Neural progenitor cell (in vitro differentiated cells): ENCODE results near the gene WSCD1. TPM values are rescaled to one million over a fixed set of nuclear protein-coding genes. Genes with fewer than 3 reads are reported as not detected.

ENCODE experiments used
- DNase-seq: peaks from one replicate; pipeline ENCODE4 v3.0.0-alpha.2; 2016; ENCODE audit warnings: low spot score
- H2AFZ ChIP-seq: fragments of 200-600 bp; sonication (generic); replicated peaks from 2 replicates; pipeline ENCODE4 v1.6.1; 2016; ENCODE audit warnings: antibody characterized with exemption
- H3F3A ChIP-seq: fragments of 200-600 bp; sonication (generic); 2 replicates; pipeline ENCODE4 v1.6.1; 2016; ENCODE audit warnings: antibody characterized with exemption, low read depth
- H3K27ac ChIP-seq: fragments of 200-600 bp; sonication (generic); 2 replicates; pipeline ENCODE4 v1.5.1; 2016; ENCODE audit warnings: mild to moderate bottlenecking
- H3K27me3 ChIP-seq: fragments of 200-600 bp; sonication (generic); 2 replicates; pipeline ENCODE4 v1.6.1; 2016; ENCODE audit warnings: mild to moderate bottlenecking, moderate library complexity
- H3K36me3 ChIP-seq: fragments of 200-600 bp; sonication (generic); 2 replicates; pipeline ENCODE4 v1.5.1; 2016
- H3K4me1 ChIP-seq: fragments of 200-600 bp; sonication (generic); 2 replicates; pipeline ENCODE4 v1.6.1; 2016; ENCODE audit warnings: mixed run types
- H3K4me2 ChIP-seq: fragments of 200-600 bp; sonication (generic); 2 replicates; pipeline ENCODE4 v1.6.1; 2016
- H3K4me3 ChIP-seq: fragments of 200-600 bp; sonication (generic); 2 replicates; pipeline ENCODE4 v1.5.1; 2016
- H3K79me2 ChIP-seq: fragments of 200-600 bp; sonication (generic); 2 replicates; pipeline ENCODE4 v1.6.1; 2016; ENCODE audit warnings: low read depth
- H3K9ac ChIP-seq: fragments of 200-600 bp; sonication (generic); 2 replicates; pipeline ENCODE4 v1.6.1; 2016
- H3K9me3 ChIP-seq: fragments of 200-600 bp; sonication (generic); 2 replicates; pipeline ENCODE4 v1.5.1; 2016; ENCODE audit warnings: low read depth
- H4K20me1 ChIP-seq: fragments of 200-600 bp; sonication (generic); 2 replicates; pipeline ENCODE4 v1.6.1; 2016; ENCODE audit warnings: low read depth
- H3K27ac Mint-ChIP-seq: 3 replicates; pipeline ENCODE4 v1.8.0; 2021; ENCODE audit warnings: mixed read lengths
- H3K27me3 Mint-ChIP-seq: 2 replicates; pipeline ENCODE4 v1.8.0; 2022; ENCODE audit warnings: low read depth, mild to moderate bottlenecking, inconsistent platforms, moderate library complexity, mixed read lengths; ENCODE audit not compliant: insufficient read depth
- H3K36me3 Mint-ChIP-seq: 3 replicates; pipeline ENCODE4 v1.8.0; 2021; ENCODE audit warnings: mixed read lengths
- H3K4me1 Mint-ChIP-seq: 3 replicates; pipeline ENCODE4 v1.8.0; 2021; ENCODE audit warnings: mixed read lengths
- H3K4me3 Mint-ChIP-seq: 3 replicates; pipeline ENCODE4 v1.8.0; 2021; ENCODE audit warnings: mild to moderate bottlenecking, moderate library complexity, mixed read lengths
- H3K9me3 Mint-ChIP-seq: 3 replicates; pipeline ENCODE4 v1.8.0; 2020; ENCODE audit warnings: mixed read lengths
- CTCF ChIP-seq: fragments of 200-600 bp; sonication (generic); IDR thresholded peaks from 2 replicates; pipeline ENCODE4 v1.5.1; 2017; ENCODE audit warnings: antibody characterized with exemption, mild to moderate bottlenecking
- EZH2 ChIP-seq: fragments of 200-600 bp; sonication (generic); IDR thresholded peaks from 2 replicates; pipeline ENCODE4 v1.6.1; 2017; ENCODE audit warnings: antibody characterized with exemption, mild to moderate bottlenecking, moderate library complexity
- EZH2phosphoT487 ChIP-seq: fragments of 200-600 bp; sonication (generic); IDR thresholded peaks from 2 replicates; pipeline ENCODE4 v1.6.1; 2017; ENCODE audit warnings: antibody characterized with exemption
- total RNA-seq: library from RNA; depleted of rRNA; stranded (reverse); fragments of >200 nt; gene quantifications from 2 replicates; pipeline ENCODE4 v1.2.3, GENCODE V29; 2015; ENCODE audit warnings: low replicate concordance

Gene WSCD1
- total RNA-seq, 1 donor from 2014 or later: 20.2 TPM

DNA sequence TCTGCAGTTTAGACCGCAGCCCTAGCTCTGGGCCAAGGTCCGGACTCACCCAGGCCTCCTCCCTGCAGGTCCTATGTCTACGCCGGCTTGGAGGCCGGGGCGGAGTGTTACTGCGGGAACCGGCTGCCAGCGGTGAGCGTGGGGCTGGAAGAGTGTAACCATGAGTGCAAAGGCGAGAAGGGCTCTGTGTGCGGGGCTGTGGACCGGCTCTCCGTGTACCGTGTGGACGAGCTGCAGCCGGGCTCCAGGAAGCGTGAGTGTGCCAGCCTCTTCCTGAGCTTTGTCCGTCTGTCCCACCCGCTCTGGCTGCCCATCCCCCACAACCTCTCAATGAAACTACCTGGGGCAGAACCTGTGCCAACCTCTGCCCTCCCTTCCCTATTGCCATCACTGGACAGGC lies 20.1 kb downstream of the WSCD1 start:
- no peak overlapping the region for H3K27ac Mint-ChIP-seq
- TF ChIP-seq EZH2phosphoT487 (no peak), CTCF (no peak), EZH2 (no peak)

GRCh38 chr17:6092182-6092902 lies 22.2 kb downstream of the WSCD1 start:
- H3K36me3 ChIP-seq: no peaks in the 10 kb centered on the region

More for the DNA sequence above, 20.1 kb downstream of the WSCD1 start:
- peaks cover 40% of the 10 kb centered on the region for H3K36me3 Mint-ChIP-seq
- Histone ChIP-seq H3K27me3 (no peaks in the 10 kb centered on the region), H3K9me3 (no peaks in the 10 kb centered on the region), H3F3A (peaks cover 2% of the 10 kb centered on the region), H3K36me3 (no peaks in the 10 kb centered on the region), H3K4me3 (no peak overlapping the region), H3K4me2 (no peak overlapping the region), H3K9ac (no peak overlapping the region), H3K4me1 (peaks cover 4% of the 10 kb centered on the region), H4K20me1 (no peaks in the 10 kb centered on the region), H3K27ac (no peak overlapping the region), H3K79me2 (no peaks in the 10 kb centered on the region), H2AFZ (no peak overlapping the region)
- H3K27me3 Mint-ChIP-seq: peaks cover 2% of the 10 kb centered on the region
- H3K4me3 Mint-ChIP-seq: no peak overlapping the region
- no peak for DNase-seq
- H3K4me1 Mint-ChIP-seq: peaks cover 14% of the 10 kb centered on the region
- no peaks in the 10 kb centered on the region for H3K9me3 Mint-ChIP-seq

GRCh38 chr17:6092903-6093468 lies 22.8 kb downstream of the WSCD1 start:
- no peaks in the 10 kb centered on the region for H3K79me2 ChIP-seq
- Mint-ChIP-seq H3K4me1 (peaks cover 14% of the 10 kb centered on the region), H3K4me3 (no peak overlapping the region), H3K27ac (no peak overlapping the region), H3K9me3 (no peaks in the 10 kb centered on the region), H3K36me3 (peaks cover 52% of the 10 kb centered on the region), H3K27me3 (peaks cover 5% of the 10 kb centered on the region)
- H4K20me1 ChIP-seq: no peaks in the 10 kb centered on the region
- no peak overlapping the region for H3K4me2 ChIP-seq
- H3K4me3 ChIP-seq: no peak overlapping the region
- H3K36me3 ChIP-seq: no peaks in the 10 kb centered on the region
- no peaks in the 10 kb centered on the region for H3K27me3 ChIP-seq
- no peak overlapping the region for H2AFZ ChIP-seq
- no peaks in the 10 kb centered on the region for H3F3A ChIP-seq
- no peak overlapping the region for H3K9ac ChIP-seq
- DNase-seq: no peak
- TF ChIP-seq EZH2phosphoT487: no peak
- TF ChIP-seq CTCF: no peak
- TF ChIP-seq EZH2: no peak
- no peak overlapping the region for H3K27ac ChIP-seq
- peaks cover under 1% of the 10 kb centered on the region for H3K4me1 ChIP-seq
- H3K9me3 ChIP-seq: no peaks in the 10 kb centered on the region

More at GRCh38 chr17:6092182-6092902, 22.2 kb downstream of the WSCD1 start:
- Histone ChIP-seq H3K27me3 (no peaks in the 10 kb centered on the region), H3K9ac (no peak overlapping the region), H3K4me3 (no peak overlapping the region), H3K4me1 (no peaks in the 10 kb centered on the region), H3K4me2 (no peak overlapping the region), H3F3A (no peaks in the 10 kb centered on the region), H2AFZ (no peak overlapping the region), H3K79me2 (no peaks in the 10 kb centered on the region), H4K20me1 (no peaks in the 10 kb centered on the region), H3K9me3 (no peaks in the 10 kb centered on the region), H3K27ac (no peak overlapping the region)
- H3K27me3 Mint-ChIP-seq: peaks cover 5% of the 10 kb centered on the region
- no peak overlapping the region for H3K27ac Mint-ChIP-seq
- H3K36me3 Mint-ChIP-seq: peaks cover 53% of the 10 kb centered on the region
- TF ChIP-seq CTCF (no peak), EZH2phosphoT487 (no peak), EZH2 (no peak)
- H3K4me3 Mint-ChIP-seq: no peak overlapping the region
- H3K9me3 Mint-ChIP-seq: no peaks in the 10 kb centered on the region
- no peak for DNase-seq
- peaks cover 14% of the 10 kb centered on the region for H3K4me1 Mint-ChIP-seq
